ENCODE data around the gene A1BG.
"Not testable (repeated sequence)": the region's sequence is repeated elsewhere in the genome, so short reads cannot be mapped to it uniquely, and the experiment has no call there.

The A1BG gene

GRCh38 chr19:58334691-58335249, 18.5 kb downstream of the A1BG start:
- ATAC-seq = no peak

- no peak for ATAC-seq
These were observed 20.6 kb downstream of the A1BG start for GRCh38 chr19:58332697-58333096.

DNA sequence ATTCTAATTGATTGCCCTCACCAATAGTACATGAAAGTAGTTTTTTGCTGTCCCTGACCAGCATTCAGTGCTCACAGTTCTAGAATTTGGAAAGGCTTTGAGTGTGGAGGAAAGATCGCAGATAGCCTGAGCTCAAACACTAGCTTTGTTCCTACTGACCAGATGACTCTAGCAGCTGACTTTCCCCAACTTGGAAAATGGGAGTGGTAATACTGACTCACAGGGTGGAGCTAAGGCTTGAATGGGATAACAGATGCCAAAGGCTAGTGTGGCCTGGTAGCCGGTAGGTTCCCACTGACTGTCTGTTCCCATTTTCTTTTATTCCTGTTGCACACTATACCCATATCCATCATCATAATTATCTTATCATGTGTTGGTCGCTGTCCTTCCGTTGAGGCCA, 22.8 kb downstream of the A1BG start:
- ATAC-seq = no peak

DNA sequence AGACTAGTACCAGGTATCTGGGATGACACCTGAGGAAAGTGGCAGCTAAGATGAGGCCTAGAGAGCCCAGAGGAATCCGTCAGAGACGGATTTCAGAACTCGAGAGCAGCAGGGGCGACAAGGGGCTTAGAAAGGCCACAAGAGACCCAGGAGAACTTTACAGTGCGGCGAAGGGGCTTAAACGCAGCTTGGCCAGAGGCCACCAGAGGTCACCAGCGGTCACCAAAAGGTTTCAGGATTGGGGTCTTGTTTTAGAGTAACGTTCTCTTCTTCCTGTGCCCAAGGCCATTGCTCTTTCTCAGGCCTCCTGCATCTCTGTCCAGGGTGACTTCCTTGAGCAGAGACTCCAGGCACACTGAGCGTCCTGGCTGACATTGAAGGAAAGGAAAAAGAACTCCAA, 24.3 kb downstream of the A1BG start:
- ATAC-seq = no peak

- peak; percentile 84 to 90 for ATAC-seq
These were observed 26.2 kb downstream of the A1BG start, which contains the start of gene ZSCAN22 for GRCh38 chr19:58326914-58327726. Gene ZSCAN22 (plus strand): TSS chr19:58326994. CDS start chr19:58334803, 7,809 bp downstream.

DNA sequence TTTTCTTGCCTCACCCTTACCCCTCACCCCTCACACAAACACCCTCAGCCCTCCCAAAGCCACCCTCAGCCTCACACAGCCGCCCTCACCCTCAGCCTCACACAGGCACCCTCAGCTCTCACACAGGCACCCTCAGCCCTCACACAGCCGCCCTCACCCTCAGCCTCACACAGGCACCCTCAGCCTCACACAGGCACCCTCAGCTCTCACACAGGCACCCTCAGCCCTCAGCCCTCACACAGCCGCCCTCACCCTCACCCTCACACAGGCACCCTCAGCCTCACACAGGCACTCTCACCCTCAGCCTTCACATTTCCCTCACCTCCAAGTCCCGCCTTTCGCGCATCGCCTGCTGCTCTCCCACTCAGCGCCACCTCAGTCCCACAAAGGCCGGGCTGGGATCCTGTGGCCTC, 26.8 kb downstream of the A1BG start:
- ATAC-seq = peak; percentile 2 to 8

- peak; percentile 19 to 36 for ATAC-seq
These were observed 27.8 kb downstream of the A1BG start for GRCh38 chr19:58325311-58326022.

DNA sequence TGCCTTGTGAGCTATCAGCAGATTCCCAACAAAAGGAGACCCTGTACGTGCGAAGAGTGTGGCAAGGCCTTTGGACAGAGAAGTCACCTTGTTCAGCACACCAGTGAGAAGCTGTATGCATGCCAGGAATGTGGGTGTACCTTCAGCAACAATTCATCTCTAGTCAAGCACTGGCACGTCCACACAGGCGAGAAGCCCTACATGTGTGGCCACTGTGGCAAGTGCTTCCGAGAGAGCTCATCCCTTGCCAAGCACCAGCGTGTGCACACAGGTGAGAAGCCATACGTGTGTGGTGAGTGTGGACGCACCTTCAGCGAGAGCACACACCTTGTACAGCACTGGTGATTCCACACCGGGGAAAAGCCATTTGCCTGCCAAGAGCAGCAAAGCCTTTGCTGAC, 34.1 kb downstream of the A1BG start:
- no peak for ATAC-seq

DNA sequence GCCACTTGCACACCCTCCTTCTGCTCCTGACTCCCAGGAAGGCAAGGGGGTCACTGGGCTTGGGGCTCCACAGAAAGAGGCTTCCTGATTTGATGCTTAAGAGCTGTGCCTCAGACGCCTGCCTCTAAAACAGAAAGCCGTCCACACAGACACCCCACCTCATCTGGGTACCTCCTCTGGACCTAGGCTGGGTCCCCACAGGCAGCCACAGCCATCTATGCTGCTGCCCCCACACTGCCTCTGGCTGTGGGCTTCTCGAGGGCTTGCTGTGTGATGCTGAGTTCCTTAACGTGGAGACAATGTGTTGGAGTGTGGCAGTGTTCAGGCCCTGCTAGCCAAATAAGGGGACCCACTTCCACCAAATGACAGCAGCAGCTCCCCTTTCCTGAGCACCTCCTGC, 35.0 kb downstream of the A1BG start:
- ATAC-seq = no peak

GRCh38 chr19:58317476-58318072, 35.7 kb downstream of the A1BG start:
- ATAC-seq = no peak

- ATAC-seq = no peak
These were observed 37.7 kb downstream of the A1BG start for GRCh38 chr19:58315580-58315979.

DNA sequence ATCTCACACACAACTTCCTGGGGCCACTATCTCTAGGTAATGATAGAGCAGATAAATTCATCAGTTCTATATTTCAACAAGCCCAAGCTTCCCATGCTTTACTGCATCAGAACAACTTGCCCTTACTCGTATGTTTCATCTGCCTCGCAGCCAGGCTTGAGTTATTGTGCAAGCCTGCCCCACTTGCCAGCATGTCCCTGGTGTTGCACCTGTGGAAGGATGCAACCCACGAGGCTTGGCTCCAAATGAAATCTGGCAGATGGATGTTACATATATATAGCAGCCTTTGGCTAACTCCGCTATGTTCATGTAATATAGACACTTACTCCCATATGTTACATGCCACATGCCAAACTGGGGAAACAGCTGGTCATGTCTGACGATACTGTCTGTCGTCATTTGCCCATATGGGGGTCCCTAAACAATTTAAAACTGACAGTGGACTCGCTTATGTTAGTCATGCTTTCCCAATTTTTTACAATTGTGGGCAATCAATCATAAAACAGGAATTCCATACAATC, 41.9 kb downstream of the A1BG start:
- ATAC-seq = no peak

DNA sequence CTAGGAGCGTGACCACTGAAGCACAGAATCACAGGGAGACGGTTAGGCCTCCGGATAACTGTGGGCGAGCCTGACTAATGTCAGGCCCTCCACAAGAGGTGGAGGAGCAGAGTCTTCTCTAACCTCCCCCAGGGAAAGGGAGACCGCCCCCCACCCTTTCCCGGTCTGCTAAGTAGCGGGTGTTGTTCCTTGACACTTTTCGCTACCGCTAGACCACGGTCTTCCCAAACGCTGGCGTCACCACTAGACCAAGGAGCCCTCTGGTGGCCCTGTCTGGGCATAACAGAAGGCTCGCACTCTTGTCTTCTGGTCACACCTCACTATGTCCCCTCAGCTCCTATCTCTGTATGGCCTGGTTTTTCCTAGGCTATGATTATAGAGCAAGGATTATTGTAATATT, 42.6 kb downstream of the A1BG start:
- ATAC-seq = not testable (repeated sequence)

GRCh38 chr19:58307736-58308135, 45.6 kb downstream of the A1BG start:
- no peak for ATAC-seq

- ATAC-seq = no peak
These were observed 47.4 kb downstream of the A1BG start for GRCh38 chr19:58305932-58306323.

- ATAC-seq = peak; percentile 98 to 99
These were observed 48.0 kb downstream of the A1BG start, which contains the start of gene ERVK3-1 for GRCh38 chr19:58305065-58305931. Gene ERVK3-1 (plus strand): TSS chr19:58305377. CDS start chr19:58312169, 6,792 bp downstream.

- ATAC-seq = no peak
These were observed 48.6 kb downstream of the A1BG start for GRCh38 chr19:58304748-58305064.

GRCh38 chr19:58304255-58304654, 49.0 kb downstream of the A1BG start:
- no peak for ATAC-seq

DNA sequence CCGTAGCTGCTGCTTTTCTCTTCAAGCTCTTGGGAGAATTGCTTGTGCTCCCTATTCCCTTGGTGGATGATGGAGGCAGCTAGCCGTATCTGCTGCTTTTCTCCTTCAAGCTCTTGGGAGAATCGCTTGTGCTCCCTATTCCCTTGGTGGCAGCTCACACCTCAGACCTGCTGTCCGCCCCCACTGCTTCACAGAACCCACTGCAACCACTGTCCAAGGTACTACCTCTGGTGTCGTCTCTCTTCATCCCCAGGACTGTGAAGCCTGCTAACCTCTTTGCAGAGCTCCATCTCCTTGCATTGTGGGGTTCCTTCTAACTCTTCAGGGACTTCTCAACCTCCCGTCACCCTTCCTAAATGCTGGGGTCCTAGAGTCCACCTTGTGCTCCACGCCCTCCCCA, 52.7 kb downstream of the A1BG start:
- ATAC-seq = no peak

GRCh38 chr19:58296104-58296503, 57.2 kb downstream of the A1BG start:
- no peak for ATAC-seq
